ENCODE results near the gene CDH22.

Gene CDH22

DNA sequence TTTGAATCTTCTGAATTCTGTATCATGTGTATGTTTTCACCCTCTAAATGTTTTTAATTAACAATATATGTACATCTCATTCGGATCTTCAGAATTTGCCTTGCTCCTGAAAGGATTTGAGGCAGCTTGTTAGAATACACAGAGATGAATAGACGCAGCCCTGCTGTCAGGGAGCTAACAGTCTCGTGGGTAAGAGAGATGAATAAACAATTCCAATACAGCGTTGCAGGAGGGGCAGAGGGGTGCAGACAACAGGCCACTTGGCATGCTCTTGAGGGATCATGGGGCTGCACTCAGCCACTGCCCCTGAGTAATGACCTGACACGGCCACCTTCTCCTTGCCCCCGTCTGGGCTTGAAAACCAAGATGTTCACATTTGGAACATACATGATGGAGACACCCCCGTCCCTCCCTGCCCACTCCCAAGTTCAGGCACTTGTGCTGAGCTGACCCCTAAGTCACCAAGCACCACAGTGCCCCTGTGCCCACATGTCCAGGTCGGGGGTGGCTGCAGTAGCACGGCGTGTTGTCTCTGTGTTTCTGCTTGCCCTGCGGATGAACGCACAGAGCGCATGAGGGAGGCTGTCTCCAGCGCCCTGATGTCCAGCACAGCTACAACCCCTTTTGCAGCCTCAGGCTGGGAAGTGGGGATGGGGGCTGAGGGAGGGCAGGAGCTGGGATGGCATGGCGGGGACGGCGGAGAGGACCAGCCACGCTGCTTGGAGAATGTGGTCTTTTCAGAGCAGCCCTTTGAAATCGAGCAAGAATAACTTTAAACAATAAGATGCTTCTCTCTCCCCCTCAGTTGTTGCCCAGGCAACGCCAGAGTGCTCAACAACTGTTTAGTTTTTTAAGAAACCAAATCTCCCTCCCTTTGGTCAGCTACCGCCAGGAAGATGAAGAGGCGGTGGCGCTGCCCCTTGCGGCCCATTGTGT lies 33.0 kb upstream of the CDH22 start:
- no peak overlapping the region for H2BK120ac ChIP-seq (ENCODE audit: low read depth, low read length)
- H3K4me1 ChIP-seq (ENCODE audit: control insufficient read depth, low read depth, low read length) = no peaks in the 10 kb centered on the region
- H4K8ac ChIP-seq (ENCODE audit: low read depth, low read length) = no peak overlapping the region
- no peaks in the 10 kb centered on the region for H3K79me1 ChIP-seq (ENCODE audit: low read length)
- H3K27me3 ChIP-seq (ENCODE audit: insufficient read depth, low read length, poor library complexity) = no peaks in the 10 kb centered on the region
- no peak overlapping the region for H2BK5ac ChIP-seq (ENCODE audit: low read length)
- WGBS (ENCODE audit: extremely low coverage, insufficient coverage, low lambda C conversion rate) = no CpG with 5 or more reads among the region's 24 CpGs
- H3K4me3 ChIP-seq (ENCODE audit: low read length) = no peak overlapping the region
- no peak overlapping the region for H3K9ac ChIP-seq (ENCODE audit: low read length)
- no peak overlapping the region for H3K4ac ChIP-seq (ENCODE audit: low read depth, low read length)
- H2AK5ac ChIP-seq (ENCODE audit: low read length) = no peak overlapping the region
- DNase-seq = no peak
- no peak overlapping the region for H3K56ac ChIP-seq (ENCODE audit: low read length)
- no peak overlapping the region for H4K5ac ChIP-seq (ENCODE audit: low read length)
- H2BK15ac ChIP-seq (replicated peaks; ENCODE audit: low read depth) = no peak overlapping the region
- H3K79me2 ChIP-seq (ENCODE audit: control insufficient read depth, insufficient read depth, low read length) = no peaks in the 10 kb centered on the region
- no peak overlapping the region for H3K27ac ChIP-seq (ENCODE audit: low read depth, low read length)
- no peak overlapping the region for H3K23ac ChIP-seq (ENCODE audit: low read length)
- no peaks in the 10 kb centered on the region for H3K36me3 ChIP-seq (ENCODE audit: control insufficient read depth, insufficient read depth, low read length)
- H3K4me2 ChIP-seq (ENCODE audit: low read length) = no peak overlapping the region
- no peak overlapping the region for H3K18ac ChIP-seq (ENCODE audit: low read length)

DNA sequence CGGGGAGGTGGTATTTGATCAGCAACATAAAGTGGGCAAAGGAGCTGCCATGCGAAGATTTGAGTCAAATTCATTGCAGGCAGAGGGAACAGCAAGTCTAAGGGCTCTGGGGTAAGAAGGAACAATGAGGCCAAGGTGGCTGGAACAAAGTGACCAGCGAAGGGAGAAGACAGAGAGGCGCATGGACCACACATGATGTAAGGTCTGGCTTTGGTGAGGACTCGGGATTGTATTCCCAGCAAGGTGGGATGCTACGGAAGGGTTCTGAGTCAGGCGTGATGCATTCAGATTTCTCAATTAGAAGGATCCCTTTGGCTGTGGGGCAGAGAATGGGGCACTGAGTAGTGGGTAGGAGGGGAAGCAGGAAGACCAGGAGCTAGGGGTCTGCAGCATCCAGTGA lies 30.7 kb upstream of the CDH22 start:
- no peaks in the 10 kb centered on the region for H3K27me3 ChIP-seq (ENCODE audit: insufficient read depth, low read length, poor library complexity)
- H3K27ac ChIP-seq (ENCODE audit: low read depth, low read length) = no peak overlapping the region
- WGBS (ENCODE audit: extremely low coverage, insufficient coverage, low lambda C conversion rate) = no CpG with 5 or more reads among the region's 7 CpGs

DNA sequence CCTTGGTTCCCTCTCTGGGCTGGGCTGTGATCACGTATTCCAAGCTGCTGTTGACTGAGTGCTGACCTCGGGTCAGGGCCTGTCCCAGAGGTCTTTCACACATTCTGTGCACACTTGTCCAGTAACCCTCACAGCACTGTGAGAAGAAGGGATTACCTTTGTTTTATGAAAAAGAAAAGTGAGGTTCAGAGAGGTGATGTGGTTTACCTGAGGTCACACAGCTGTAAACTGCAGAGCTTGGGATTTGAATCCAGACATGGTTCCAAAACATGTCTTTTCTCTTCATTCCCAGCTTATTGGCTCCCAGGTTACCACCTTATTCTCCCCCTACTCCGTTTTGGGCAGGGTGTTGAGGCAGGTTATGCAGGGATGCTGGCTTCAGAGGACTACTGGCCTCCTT lies 28.4 kb upstream of the CDH22 start:
- H2BK5ac ChIP-seq (ENCODE audit: low read length) = no peak overlapping the region
- no peak overlapping the region for H2BK15ac ChIP-seq (replicated peaks; ENCODE audit: low read depth)
- no peak overlapping the region for H3K56ac ChIP-seq (ENCODE audit: low read length)
- no peak overlapping the region for H4K8ac ChIP-seq (ENCODE audit: low read depth, low read length)
- no peak overlapping the region for H3K27ac ChIP-seq (ENCODE audit: low read depth, low read length)
- no CpG with 5 or more reads among the region's 3 CpGs for WGBS (ENCODE audit: extremely low coverage, insufficient coverage, low lambda C conversion rate)
- no peak overlapping the region for H3K4ac ChIP-seq (ENCODE audit: low read depth, low read length)
- H3K79me1 ChIP-seq (ENCODE audit: low read length) = no peaks in the 10 kb centered on the region
- H3K9ac ChIP-seq (ENCODE audit: low read length) = no peak overlapping the region
- no peaks in the 10 kb centered on the region for H3K79me2 ChIP-seq (ENCODE audit: control insufficient read depth, insufficient read depth, low read length)
- H3K36me3 ChIP-seq (ENCODE audit: control insufficient read depth, insufficient read depth, low read length) = no peaks in the 10 kb centered on the region
- DNase-seq = no peak
- H4K5ac ChIP-seq (ENCODE audit: low read length) = no peak overlapping the region
- no peak overlapping the region for H3K4me3 ChIP-seq (ENCODE audit: low read length)
- no peak overlapping the region for H3K23ac ChIP-seq (ENCODE audit: low read length)
- H3K4me2 ChIP-seq (ENCODE audit: low read length) = no peak overlapping the region
- H3K27me3 ChIP-seq (ENCODE audit: insufficient read depth, low read length, poor library complexity) = no peaks in the 10 kb centered on the region
- H3K18ac ChIP-seq (ENCODE audit: low read length) = no peak overlapping the region
- no peaks in the 10 kb centered on the region for H3K4me1 ChIP-seq (ENCODE audit: control insufficient read depth, low read depth, low read length)
- no peak overlapping the region for H2BK120ac ChIP-seq (ENCODE audit: low read depth, low read length)
- no peak overlapping the region for H2AK5ac ChIP-seq (ENCODE audit: low read length)

More for the DNA sequence above, 30.7 kb upstream of the CDH22 start:
- H2BK5ac ChIP-seq (ENCODE audit: low read length) = no peak overlapping the region
- H3K4me1 ChIP-seq (ENCODE audit: control insufficient read depth, low read depth, low read length) = no peaks in the 10 kb centered on the region
- H4K5ac ChIP-seq (ENCODE audit: low read length) = no peak overlapping the region
- no peak for DNase-seq
- no peaks in the 10 kb centered on the region for H3K79me1 ChIP-seq (ENCODE audit: low read length)
- no peak overlapping the region for H3K23ac ChIP-seq (ENCODE audit: low read length)
- no peak overlapping the region for H2BK15ac ChIP-seq (replicated peaks; ENCODE audit: low read depth)
- H4K8ac ChIP-seq (ENCODE audit: low read depth, low read length) = no peak overlapping the region
- no peak overlapping the region for H3K4me3 ChIP-seq (ENCODE audit: low read length)
- H3K4ac ChIP-seq (ENCODE audit: low read depth, low read length) = no peak overlapping the region
- H3K9ac ChIP-seq (ENCODE audit: low read length) = no peak overlapping the region
- H3K79me2 ChIP-seq (ENCODE audit: control insufficient read depth, insufficient read depth, low read length) = no peaks in the 10 kb centered on the region
- no peak overlapping the region for H2BK120ac ChIP-seq (ENCODE audit: low read depth, low read length)
- no peak overlapping the region for H2AK5ac ChIP-seq (ENCODE audit: low read length)
- H3K4me2 ChIP-seq (ENCODE audit: low read length) = no peak overlapping the region
- no peaks in the 10 kb centered on the region for H3K36me3 ChIP-seq (ENCODE audit: control insufficient read depth, insufficient read depth, low read length)
- H3K18ac ChIP-seq (ENCODE audit: low read length) = no peak overlapping the region
- no peak overlapping the region for H3K56ac ChIP-seq (ENCODE audit: low read length)

DNA sequence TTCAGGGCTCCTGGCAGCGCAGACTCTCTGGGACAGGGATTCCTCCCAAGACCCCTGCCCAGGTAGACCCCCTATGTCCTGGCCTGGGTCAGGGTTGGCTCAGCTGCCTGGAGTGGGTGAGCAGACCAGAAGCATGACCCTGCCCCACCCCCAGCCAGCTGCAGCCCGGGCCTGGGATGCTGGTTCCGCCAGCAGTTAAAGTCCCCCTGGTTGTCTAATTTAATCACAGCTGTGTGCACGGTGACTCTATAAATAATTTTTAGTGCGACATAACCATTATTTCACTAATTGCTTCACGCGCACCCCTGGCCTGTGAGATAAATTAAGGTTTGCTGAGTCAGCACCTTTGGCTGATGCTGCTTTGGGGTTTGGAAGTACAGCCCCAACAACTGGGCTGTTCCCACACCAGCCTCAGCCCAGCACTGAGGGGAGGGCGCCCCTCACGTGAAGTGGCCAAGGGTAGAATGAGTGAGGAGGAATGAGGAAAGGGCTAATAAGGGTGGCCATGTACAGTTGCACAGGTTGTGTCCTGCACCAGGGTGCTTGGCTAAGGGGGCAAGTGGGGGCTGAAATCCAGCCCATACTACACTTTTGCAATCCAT lies 26.1 kb upstream of the CDH22 start:
- H3K27me3 ChIP-seq (ENCODE audit: insufficient read depth, low read length, poor library complexity) = no peaks in the 10 kb centered on the region
- no CpG with 5 or more reads among the region's 9 CpGs for WGBS (ENCODE audit: extremely low coverage, insufficient coverage, low lambda C conversion rate)
- no peaks in the 10 kb centered on the region for H3K79me1 ChIP-seq (ENCODE audit: low read length)
- H3K4me2 ChIP-seq (ENCODE audit: low read length) = no peak overlapping the region
- H2BK5ac ChIP-seq (ENCODE audit: low read length) = no peak overlapping the region
- no peak overlapping the region for H2BK120ac ChIP-seq (ENCODE audit: low read depth, low read length)
- no peak overlapping the region for H3K4me3 ChIP-seq (ENCODE audit: low read length)
- H3K4ac ChIP-seq (ENCODE audit: low read depth, low read length) = no peak overlapping the region
- H3K36me3 ChIP-seq (ENCODE audit: control insufficient read depth, insufficient read depth, low read length) = no peaks in the 10 kb centered on the region
- no peak overlapping the region for H3K56ac ChIP-seq (ENCODE audit: low read length)
- no peak overlapping the region for H3K27ac ChIP-seq (ENCODE audit: low read depth, low read length)
- no peak overlapping the region for H2BK15ac ChIP-seq (replicated peaks; ENCODE audit: low read depth)
- no peak overlapping the region for H4K8ac ChIP-seq (ENCODE audit: low read depth, low read length)
- H3K4me1 ChIP-seq (ENCODE audit: control insufficient read depth, low read depth, low read length) = no peaks in the 10 kb centered on the region
- H4K5ac ChIP-seq (ENCODE audit: low read length) = no peak overlapping the region
- H3K23ac ChIP-seq (ENCODE audit: low read length) = no peak overlapping the region
- no peaks in the 10 kb centered on the region for H3K79me2 ChIP-seq (ENCODE audit: control insufficient read depth, insufficient read depth, low read length)
- H2AK5ac ChIP-seq (ENCODE audit: low read length) = no peak overlapping the region
- DNase-seq = no peak
- H3K18ac ChIP-seq (ENCODE audit: low read length) = no peak overlapping the region
- H3K9ac ChIP-seq (ENCODE audit: low read length) = no peak overlapping the region

DNA sequence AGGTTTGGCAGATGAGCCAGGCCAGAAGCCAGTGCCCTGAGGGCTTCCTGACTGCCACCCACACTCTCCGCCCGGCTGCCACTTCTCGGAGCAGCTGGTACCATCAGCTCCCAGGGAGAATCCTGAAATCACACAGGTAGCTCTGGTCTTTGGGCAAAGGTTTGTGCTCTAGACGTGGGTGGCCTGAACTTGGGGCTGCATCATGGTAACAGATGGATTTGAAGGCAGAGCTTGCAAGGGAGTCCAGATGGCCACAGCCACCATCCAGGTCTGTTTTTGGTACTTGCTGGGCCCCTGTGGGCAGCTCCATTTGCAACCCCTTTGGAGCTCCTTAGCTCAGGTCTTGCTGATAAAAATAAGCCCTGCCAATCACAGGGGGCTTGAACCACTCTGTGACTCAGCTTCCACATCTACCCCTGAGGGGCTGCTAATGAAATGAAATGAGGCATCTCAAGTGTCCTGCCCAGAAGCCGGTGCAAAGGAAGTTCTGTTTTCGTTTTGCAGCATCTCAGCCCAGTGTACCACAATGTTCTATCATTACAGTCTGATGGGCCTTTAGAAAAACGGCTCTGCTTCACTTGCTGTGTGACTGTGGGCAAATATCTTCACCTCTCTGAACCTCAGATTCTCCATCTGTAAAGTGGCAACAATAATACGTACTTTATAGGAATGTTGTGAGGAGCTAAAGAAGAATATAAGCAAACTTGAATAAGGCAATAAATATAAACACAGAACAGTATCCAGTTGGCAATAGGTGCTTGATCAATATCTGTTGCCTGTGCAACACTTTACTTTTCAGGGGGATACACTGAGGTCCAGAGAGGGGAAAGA lies 25.1 kb upstream of the CDH22 start:
- no peak overlapping the region for H2BK5ac ChIP-seq (ENCODE audit: low read length)
- H3K23ac ChIP-seq (ENCODE audit: low read length) = no peak overlapping the region
- H3K27me3 ChIP-seq (ENCODE audit: insufficient read depth, low read length, poor library complexity) = no peaks in the 10 kb centered on the region
- no peak overlapping the region for H2BK15ac ChIP-seq (replicated peaks; ENCODE audit: low read depth)
- no CpG with 5 or more reads among the region's 8 CpGs for WGBS (ENCODE audit: extremely low coverage, insufficient coverage, low lambda C conversion rate)
- H2BK120ac ChIP-seq (ENCODE audit: low read depth, low read length) = no peak overlapping the region
- H3K79me1 ChIP-seq (ENCODE audit: low read length) = no peaks in the 10 kb centered on the region
- H3K4me1 ChIP-seq (ENCODE audit: control insufficient read depth, low read depth, low read length) = no peaks in the 10 kb centered on the region
- H3K4me2 ChIP-seq (ENCODE audit: low read length) = no peak overlapping the region
- H3K9ac ChIP-seq (ENCODE audit: low read length) = no peak overlapping the region
- no peak overlapping the region for H3K18ac ChIP-seq (ENCODE audit: low read length)
- H4K5ac ChIP-seq (ENCODE audit: low read length) = no peak overlapping the region
- no peak overlapping the region for H3K27ac ChIP-seq (ENCODE audit: low read depth, low read length)
- no peak for DNase-seq
- no peak overlapping the region for H3K4ac ChIP-seq (ENCODE audit: low read depth, low read length)
- H3K4me3 ChIP-seq (ENCODE audit: low read length) = no peak overlapping the region
- no peak overlapping the region for H2AK5ac ChIP-seq (ENCODE audit: low read length)
- no peak overlapping the region for H3K56ac ChIP-seq (ENCODE audit: low read length)
- H3K36me3 ChIP-seq (ENCODE audit: control insufficient read depth, insufficient read depth, low read length) = no peaks in the 10 kb centered on the region
- no peak overlapping the region for H4K8ac ChIP-seq (ENCODE audit: low read depth, low read length)
- no peaks in the 10 kb centered on the region for H3K79me2 ChIP-seq (ENCODE audit: control insufficient read depth, insufficient read depth, low read length)
